Brain microvascular endothelial cell (primary cell): Measurements from ENCODE around the gene EBF3.

Experiments used
- DNase-seq: peaks from one replicate; pipeline ENCODE4 v3.0.0-alpha.2; 2020
- H3K27ac ChIP-seq: fragments of 250-450 bp; sonication (Bioruptor Pico); 2 replicates; pipeline ENCODE4 v1.5.1; 2020; ENCODE audit warnings: mild to moderate bottlenecking, moderate library complexity
- H3K27me3 ChIP-seq: fragments of 250-450 bp; sonication (Bioruptor Pico); replicated peaks from 2 replicates; pipeline ENCODE4 v1.5.1; 2020; ENCODE audit warnings: mild to moderate bottlenecking
- H3K36me3 ChIP-seq: fragments of 250-450 bp; sonication (Bioruptor Pico); replicated peaks from 2 replicates; pipeline ENCODE4 v1.5.1; 2020; ENCODE audit warnings: mild to moderate bottlenecking
- H3K4me3 ChIP-seq: 2 replicates; pipeline ENCODE4 v1.5.1; 2011; ENCODE audit warnings: low read depth, mild to moderate bottlenecking, control low read depth, low read length, moderate library complexity
- CTCF ChIP-seq: IDR thresholded peaks from 2 replicates; pipeline ENCODE4 v1.5.1; 2011; ENCODE audit warnings: low read depth, mild to moderate bottlenecking, moderate library complexity, low read length, control low read depth, inconsistent platforms; ENCODE audit errors: missing control alignments
- in situ Hi-C: cut with HindIII; loops from 2 replicates; pipeline ENCODE4 v1.10.0; 2017; ENCODE audit warnings: low sequenced_read_pairs, low pct_ligation_motif_present

EBF3 gene

GRCh38 chr10:129833468-129833950, 130.6 kb downstream of the EBF3 start:
- Histone ChIP-seq H3K36me3 (no peaks in the 10 kb centered on the region), H3K4me3 (no peak overlapping the region), H3K27me3 (no peaks in the 10 kb centered on the region), H3K27ac (no peak overlapping the region)
- in situ Hi-C loops, result no loop called here
- DNase-seq, result no peak
- TF ChIP-seq CTCF, result no peak

GRCh38 chr10:129832573-129833467, 131.3 kb downstream of the EBF3 start:
- Histone ChIP-seq H3K27me3 (no peaks in the 10 kb centered on the region), H3K27ac (no peak overlapping the region), H3K4me3 (no peak overlapping the region), H3K36me3 (no peaks in the 10 kb centered on the region)
- no peak for TF ChIP-seq CTCF
- no peak for DNase-seq
- in situ Hi-C loops, result no loop called here

GRCh38 chr10:129831150-129831549, 132.9 kb downstream of the EBF3 start:
- in situ Hi-C loops, result no loop called here
- H3K27me3 ChIP-seq, result no peaks in the 10 kb centered on the region
- no peaks in the 10 kb centered on the region for H3K36me3 ChIP-seq

GRCh38 chr10:129825826-129826225, 138.2 kb downstream of the EBF3 start:
- H3K4me3 ChIP-seq, result no peak overlapping the region
- no peak for DNase-seq
- in situ Hi-C loops, result no loop called here
- no peak for TF ChIP-seq CTCF
- H3K27ac ChIP-seq, result no peak overlapping the region
- no peaks in the 10 kb centered on the region for H3K27me3 ChIP-seq
- no peaks in the 10 kb centered on the region for H3K36me3 ChIP-seq

More at GRCh38 chr10:129831150-129831549, 132.9 kb downstream of the EBF3 start:
- DNase-seq, result no peak
- no peak overlapping the region for H3K4me3 ChIP-seq
- no peak overlapping the region for H3K27ac ChIP-seq
- TF ChIP-seq CTCF, result no peak

- no peak for DNase-seq
- in situ Hi-C loops, result no loop called here
- no peak for TF ChIP-seq CTCF
- Histone ChIP-seq H3K27me3 (no peaks in the 10 kb centered on the region), H3K36me3 (no peaks in the 10 kb centered on the region), H3K27ac (no peak overlapping the region), H3K4me3 (no peak overlapping the region)
Observed at GRCh38 chr10:129825221-129825620, 138.9 kb downstream of the EBF3 start.
